SU-DHL-6 (cell line): ENCODE measurements around the gene SLPI.

Experiments
- EZH2phosphoT487 ChIP-seq: fragments of 200-600 bp; sonication (generic), shearing (Covaris generic); conservative IDR thresholded peaks from 2 replicates; pipeline ENCODE4 v1.6.1; 2018; ENCODE audit warnings: mild to moderate bottlenecking, antibody characterized with exemption, low read length, moderate library complexity, mixed read lengths
- TF ChIP-seq, protein P1 (sequence below): fragments of 200-600 bp; sonication (generic); IDR thresholded peaks from one replicate; pipeline ENCODE4 v1.5.1; 2017; ENCODE audit warnings: antibody characterized with exemption, mild to moderate bottlenecking, low read length, moderate library complexity; ENCODE audit not compliant: insufficient read depth, poor library complexity, severe bottlenecking

- TF ChIP-seq, protein P1, sequence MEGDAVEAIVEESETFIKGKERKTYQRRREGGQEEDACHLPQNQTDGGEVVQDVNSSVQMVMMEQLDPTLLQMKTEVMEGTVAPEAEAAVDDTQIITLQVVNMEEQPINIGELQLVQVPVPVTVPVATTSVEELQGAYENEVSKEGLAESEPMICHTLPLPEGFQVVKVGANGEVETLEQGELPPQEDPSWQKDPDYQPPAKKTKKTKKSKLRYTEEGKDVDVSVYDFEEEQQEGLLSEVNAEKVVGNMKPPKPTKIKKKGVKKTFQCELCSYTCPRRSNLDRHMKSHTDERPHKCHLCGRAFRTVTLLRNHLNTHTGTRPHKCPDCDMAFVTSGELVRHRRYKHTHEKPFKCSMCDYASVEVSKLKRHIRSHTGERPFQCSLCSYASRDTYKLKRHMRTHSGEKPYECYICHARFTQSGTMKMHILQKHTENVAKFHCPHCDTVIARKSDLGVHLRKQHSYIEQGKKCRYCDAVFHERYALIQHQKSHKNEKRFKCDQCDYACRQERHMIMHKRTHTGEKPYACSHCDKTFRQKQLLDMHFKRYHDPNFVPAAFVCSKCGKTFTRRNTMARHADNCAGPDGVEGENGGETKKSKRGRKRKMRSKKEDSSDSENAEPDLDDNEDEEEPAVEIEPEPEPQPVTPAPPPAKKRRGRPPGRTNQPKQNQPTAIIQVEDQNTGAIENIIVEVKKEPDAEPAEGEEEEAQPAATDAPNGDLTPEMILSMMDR = no peak
- TF ChIP-seq EZH2phosphoT487 = no peak
Measured at GRCh38 chr20:45299786-45300185, 45.4 kb upstream of the SLPI start.
